ENCODE measurements around the gene CDT1. TPM values are rescaled to one million over a fixed set of nuclear protein-coding genes. Genes with fewer than 3 reads are reported as not detected.

Gene CDT1
- total and polyA plus RNA-seq, 7 experiments from 2014 or later, result 0.09 to 79.2 (median 0.67) TPM; not detected in 1

- Histone ChIP-seq H3K4me3 (ENCODE audit: low read length) (no peak overlapping the region), H3K27ac (ENCODE audit: low read depth, low read length) (peak overlapping the region; percentile 16), H3K4me1 (ENCODE audit: control insufficient read depth in 2 of 2, insufficient read depth in 2 of 2, low read length in 2 of 2) (peaks cover 37 to 61% of the 10 kb centered on the region in 2 donors), H3K27me3 (ENCODE audit: control insufficient read depth in 2 of 2, insufficient read depth in 2 of 2, low read length in 2 of 2) (no peaks in the 10 kb centered on the region), H3K36me3 (ENCODE audit: control insufficient read depth in 2 of 3, insufficient read depth in 3 of 3, low read length in 3 of 3) (no peaks in the 10 kb centered on the region), H3K9me3 (ENCODE audit: control insufficient read depth in 2 of 3, low read length in 3 of 3) (no peaks in the 10 kb centered on the region)
- DNase-seq, result no peak
- ChIA-PET POLR2A (interaction anchor here (1.1 to 3.1 kb wide), 4 partner anchors 48 to 454 kb away, joined by 3 to 14 read pairs (median 5); partner anchors contain the start of genes GALNS and TRAPPC2L), CTCF (interaction anchor here (0.7 to 1.8 kb wide), 2 partner anchors 10 to 1159 kb away, joined by 3 to 5 read pairs; no protein-coding TSS in a partner anchor)
- Mint-ChIP-seq H3K9me3 (no peaks in the 10 kb centered on the region), H3K36me3 (no peaks in the 10 kb centered on the region), H3K27me3 (no peaks in the 10 kb centered on the region), H3K27ac (peak overlapping the region in 8 of 9 donors; percentile 66 to 87 (median 80)), H3K4me1 (peaks cover 19 to 67% (median 54%) of the 10 kb centered on the region in 7 donors), H3K4me3 (peak overlapping the region in 6 of 10 donors; percentile 41 to 72 (median 52))
- intact Hi-C loops (cut with micrococcal nuclease), result loop anchor here in 1 of 2 donors (1.0 kb wide), 2 partner anchors 7 to 20 kb away; partner anchors contain the start of gene PIEZO1
- ATAC-seq, result no peak
Measured at GRCh38 chr16:88792668-88793250, 10.8 kb upstream of the CDT1 start.

- no peaks in the 10 kb centered on the region for H3K9me3 ChIP-seq (ENCODE audit: control insufficient read depth in 2 of 3, low read length in 3 of 3)
- DNase-seq (no peak), ATAC-seq (no peak)
- ChIA-PET CTCF (interaction anchor here (0.7 to 1.9 kb wide), 5 partner anchors 11 to 1158 kb away, joined by 3 to 8 read pairs (median 5); no protein-coding TSS in a partner anchor), POLR2A (interaction anchor here (1.1 to 3.1 kb wide), 4 partner anchors 48 to 454 kb away, joined by 3 to 14 read pairs (median 5); partner anchors contain the start of genes GALNS and TRAPPC2L)
- intact Hi-C loops (cut with micrococcal nuclease), result loop anchor here in 1 of 2 donors (1.0 kb wide), 2 partner anchors 8 to 19 kb away; partner anchors contain the start of gene PIEZO1
- H3K9me3 Mint-ChIP-seq, result no peaks in the 10 kb centered on the region
- H3K36me3 ChIP-seq (ENCODE audit: control insufficient read depth in 2 of 3, insufficient read depth in 3 of 3, low read length in 3 of 3), result no peaks in the 10 kb centered on the region
- H3K27ac ChIP-seq (ENCODE audit: low read depth, low read length), result no peak overlapping the region
- H3K4me1 Mint-ChIP-seq, result peaks cover 19 to 67% (median 54%) of the 10 kb centered on the region in 7 donors
- H3K27me3 ChIP-seq (ENCODE audit: control insufficient read depth in 2 of 2, insufficient read depth in 2 of 2, low read length in 2 of 2), result no peaks in the 10 kb centered on the region
- no peaks in the 10 kb centered on the region for H3K27me3 Mint-ChIP-seq
- H3K4me3 Mint-ChIP-seq, result peak overlapping the region in 6 of 10 donors; percentile 34 to 72 (median 48)
- H3K36me3 Mint-ChIP-seq, result no peaks in the 10 kb centered on the region
- peak overlapping the region in 8 of 9 donors; percentile 13 to 87 (median 72) for H3K27ac Mint-ChIP-seq
- peaks cover 37 to 61% of the 10 kb centered on the region in 2 donors for H3K4me1 ChIP-seq (ENCODE audit: control insufficient read depth in 2 of 2, insufficient read depth in 2 of 2, low read length in 2 of 2)
- H3K4me3 ChIP-seq (ENCODE audit: low read length), result no peak overlapping the region
Measured at GRCh38 chr16:88793251-88793954, 10.2 kb upstream of the CDT1 start.

GRCh38 chr16:88796278-88796677 is 7.3 kb upstream of the CDT1 start:
- H3K4me1 ChIP-seq (ENCODE audit: control insufficient read depth in 2 of 2, insufficient read depth in 2 of 2, low read length in 2 of 2), result peaks cover 22 to 53% of the 10 kb centered on the region in 2 donors
- H3K27me3 ChIP-seq (ENCODE audit: control insufficient read depth in 2 of 2, insufficient read depth in 2 of 2, low read length in 2 of 2), result no peaks in the 10 kb centered on the region
- no peak overlapping the region for H3K27ac ChIP-seq (ENCODE audit: low read depth, low read length)
- DNase-seq, result no peak
- intact Hi-C loops (cut with micrococcal nuclease), result no loop called here
- no peaks in the 10 kb centered on the region for H3K27me3 Mint-ChIP-seq
- H3K27ac Mint-ChIP-seq, result peak overlapping the region in 4 of 9 donors; percentile 10 to 67 (median 50)
- no peak overlapping the region for H3K4me3 Mint-ChIP-seq
- ATAC-seq, result no peak
- CTCF ChIA-PET, result interaction anchor here (0.6 to 0.9 kb wide), 2 partner anchors 59 to 418 kb away, joined by 3 to 6 read pairs; no protein-coding TSS in a partner anchor
- peaks cover 23 to 70% (median 50%) of the 10 kb centered on the region in 7 donors for H3K4me1 Mint-ChIP-seq
- no peak overlapping the region for H3K4me3 ChIP-seq (ENCODE audit: low read length)
- no peaks in the 10 kb centered on the region for H3K9me3 ChIP-seq (ENCODE audit: control insufficient read depth in 2 of 3, low read length in 3 of 3)
- no peaks in the 10 kb centered on the region for H3K36me3 ChIP-seq (ENCODE audit: control insufficient read depth in 2 of 3, insufficient read depth in 3 of 3, low read length in 3 of 3)
- POLR2A ChIA-PET, result interaction anchor here (1.0 kb wide), 2 partner anchors 53 to 61 kb away, joined by 3 read pairs; partner anchors contain the start of genes GALNS and TRAPPC2L
- H3K9me3 Mint-ChIP-seq, result no peaks in the 10 kb centered on the region
- no peaks in the 10 kb centered on the region for H3K36me3 Mint-ChIP-seq

- Mint-ChIP-seq H3K4me1 (peaks cover 22 to 65% (median 36%) of the 10 kb centered on the region in 7 donors), H3K4me3 (no peak overlapping the region), H3K27me3 (no peaks in the 10 kb centered on the region), H3K9me3 (no peaks in the 10 kb centered on the region), H3K36me3 (peaks cover 0 to 1% (median 0%) of the 10 kb centered on the region in 5 donors), H3K27ac (no peak overlapping the region)
- Histone ChIP-seq H3K9me3 (ENCODE audit: control insufficient read depth in 2 of 3, low read length in 3 of 3) (no peaks in the 10 kb centered on the region), H3K4me3 (ENCODE audit: low read length) (no peak overlapping the region), H3K27me3 (ENCODE audit: control insufficient read depth in 2 of 2, insufficient read depth in 2 of 2, low read length in 2 of 2) (no peaks in the 10 kb centered on the region), H3K36me3 (ENCODE audit: control insufficient read depth in 2 of 3, insufficient read depth in 3 of 3, low read length in 3 of 3) (no peaks in the 10 kb centered on the region), H3K4me1 (ENCODE audit: control insufficient read depth in 2 of 2, insufficient read depth in 2 of 2, low read length in 2 of 2) (peaks cover 26 to 35% of the 10 kb centered on the region in 2 donors), H3K27ac (ENCODE audit: low read depth, low read length) (no peak overlapping the region)
- no peak for ATAC-seq
- DNase-seq, result no peak
- ChIA-PET CTCF (no interaction called here), POLR2A (interaction anchor here (3.3 kb wide), 1 partner anchor 16 kb away, joined by 16 read pairs; no protein-coding TSS in a partner anchor)
- intact Hi-C loops (cut with micrococcal nuclease), result no loop called here
Measured at GRCh38 chr16:88798073-88798472, 5.5 kb upstream of the CDT1 start.

GRCh38 chr16:88798772-88799455 is 4.7 kb upstream of the CDT1 start:
- peaks cover 0 to 1% (median 0%) of the 10 kb centered on the region in 5 donors for H3K36me3 Mint-ChIP-seq
- Histone ChIP-seq H3K4me3 (ENCODE audit: low read length) (no peak overlapping the region), H3K36me3 (ENCODE audit: control insufficient read depth in 2 of 3, insufficient read depth in 3 of 3, low read length in 3 of 3) (no peaks in the 10 kb centered on the region), H3K4me1 (ENCODE audit: control insufficient read depth in 2 of 2, insufficient read depth in 2 of 2, low read length in 2 of 2) (peaks cover 26 to 27% of the 10 kb centered on the region in 2 donors), H3K9me3 (ENCODE audit: control insufficient read depth in 2 of 3, low read length in 3 of 3) (no peaks in the 10 kb centered on the region), H3K27me3 (ENCODE audit: control insufficient read depth in 2 of 2, insufficient read depth in 2 of 2, low read length in 2 of 2) (no peaks in the 10 kb centered on the region), H3K27ac (ENCODE audit: low read depth, low read length) (no peak overlapping the region)
- ATAC-seq (no peak), DNase-seq (no peak)
- H3K4me1 Mint-ChIP-seq, result peaks cover 22 to 56% (median 35%) of the 10 kb centered on the region in 7 donors
- H3K27me3 Mint-ChIP-seq, result no peaks in the 10 kb centered on the region
- CTCF ChIA-PET, result no interaction called here
- POLR2A ChIA-PET, result interaction anchor here (0.6 to 3.3 kb wide), 5 partner anchors 17 to 1454 kb away, joined by 3 to 16 read pairs (median 4); partner anchors contain the start of genes GALNS and TRAPPC2L
- H3K4me3 Mint-ChIP-seq, result no peak overlapping the region
- H3K27ac Mint-ChIP-seq, result peak overlapping the region in 1 of 9 donors; percentile 28
- intact Hi-C loops (cut with micrococcal nuclease), result no loop called here
- H3K9me3 Mint-ChIP-seq, result no peaks in the 10 kb centered on the region
